Cardiac muscle cell (in vitro differentiated cells and primary cell): ENCODE measurements around the gene POU6F2. TPM values are rescaled to one million over a fixed set of nuclear protein-coding genes. Genes with fewer than 3 reads are reported as not detected.

Source experiments
- DNase-seq, 2 donors: peaks; one replicate each; pipeline versions ENCODE4 v3.0.0 to v3.0.0-alpha.2; 2010 to 2017; ENCODE audit warnings: low read depth in 1 of 2, low spot score in 1 of 2
- H3K27ac ChIP-seq: fragments of 200-600 bp; sonication (generic); 2 replicates; pipeline ENCODE4 v1.5.1; 2016
- H3K27me3 ChIP-seq: fragments of 200-600 bp; sonication (generic); 2 replicates; pipeline ENCODE4 v1.6.0; 2016; ENCODE audit warnings: control low read depth
- H3K36me3 ChIP-seq: fragments of 200-600 bp; sonication (generic); 2 replicates; pipeline ENCODE4 v1.5.1; 2016; ENCODE audit warnings: control low read depth
- H3K4me1 ChIP-seq: fragments of 200-600 bp; sonication (generic); 2 replicates; pipeline ENCODE4 v1.8.1; 2017; ENCODE audit warnings: low read depth, mild to moderate bottlenecking, mixed run types
- H3K4me3 ChIP-seq: fragments of 200-600 bp; sonication (generic); 2 replicates; pipeline ENCODE4 v1.5.1; 2016; ENCODE audit warnings: mild to moderate bottlenecking
- H3K9me3 ChIP-seq: fragments of 200-600 bp; sonication (generic); 2 replicates; pipeline ENCODE4 v1.5.1; 2017; ENCODE audit warnings: low read depth, mild to moderate bottlenecking, control low read depth
- CTCF ChIP-seq: IDR thresholded peaks from 2 replicates; pipeline ENCODE4 v1.5.1; 2012; ENCODE audit warnings: low read depth, mild to moderate bottlenecking, low read length
- polyA plus RNA-seq: library from polyadenylated mRNA; unstranded; fragments of >200 nt; fragmentation: Nextera tagmentation; extraction: Ambion mirVana; gene quantifications from 2 replicates; pipeline ENCODE4 v1.2.1, GENCODE V29; 2016
- total RNA-seq: library from RNA; depleted of rRNA; stranded (reverse); fragments of >200 nt; gene quantifications from 2 replicates; pipeline ENCODE4 v1.2.3, GENCODE V29; 2016

The POU6F2 gene
- total and polyA plus RNA-seq, 2 experiments from 2014 or later: 1.7 to 3.6 TPM

DNA sequence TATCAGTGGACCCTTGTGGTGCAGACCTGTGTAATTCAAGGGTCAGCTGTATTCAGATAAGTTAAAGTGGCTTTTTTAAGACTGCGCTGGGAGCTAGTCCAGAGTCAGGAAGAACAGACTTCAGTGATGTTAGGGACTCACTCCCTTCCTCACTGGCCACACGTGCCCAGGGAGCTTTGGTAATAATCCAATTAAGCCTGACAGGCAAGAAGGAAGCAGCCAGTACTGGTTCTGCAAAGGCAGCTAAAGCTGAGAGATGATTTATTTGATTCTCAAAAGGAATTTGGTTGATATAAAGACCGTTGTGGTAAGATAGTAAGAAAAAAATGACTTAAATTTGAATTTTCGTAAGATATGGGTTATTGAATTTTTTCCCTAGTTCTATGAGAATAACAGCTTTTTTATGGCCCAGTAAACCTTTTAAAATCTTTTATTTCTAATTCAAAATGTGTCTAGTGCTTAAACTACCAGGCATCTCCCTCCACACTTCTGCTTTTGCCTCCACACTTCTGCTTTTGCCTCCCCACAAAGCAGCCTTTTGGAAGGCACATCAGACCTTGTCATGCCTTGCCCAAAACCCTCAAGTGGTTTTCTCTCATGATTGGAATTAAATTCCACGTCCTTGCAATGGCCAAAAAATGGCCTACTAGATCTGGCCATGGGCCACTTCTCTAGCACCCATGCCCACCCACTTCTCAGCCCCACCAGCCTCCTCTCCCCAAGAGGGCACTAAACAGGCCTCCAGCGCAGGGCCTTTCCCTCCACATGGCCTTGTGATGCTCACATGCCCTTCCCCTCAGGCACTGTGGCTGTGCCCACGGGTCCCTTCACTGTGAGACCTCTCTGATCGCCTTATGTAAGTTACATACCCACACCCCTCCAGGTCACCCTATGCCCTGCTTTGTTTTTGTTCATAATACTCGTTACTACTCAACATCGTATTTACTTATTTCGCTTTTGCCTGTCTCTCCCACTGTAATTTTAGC lies 92.5 kb downstream of the POU6F2 start:
- peak in 1 of 2 donors; percentile 38 for DNase-seq
- TF ChIP-seq CTCF: no peak
- no peaks in the 10 kb centered on the region for H3K36me3 ChIP-seq
- H3K27ac ChIP-seq: no peak overlapping the region
- H3K27me3 ChIP-seq: no peaks in the 10 kb centered on the region
- no peaks in the 10 kb centered on the region for H3K9me3 ChIP-seq
- no peak overlapping the region for H3K4me3 ChIP-seq
- peaks cover 6% of the 10 kb centered on the region for H3K4me1 ChIP-seq

- Histone ChIP-seq H3K27me3 (no peaks in the 10 kb centered on the region), H3K9me3 (no peaks in the 10 kb centered on the region), H3K36me3 (no peaks in the 10 kb centered on the region), H3K4me3 (no peak overlapping the region), H3K4me1 (peaks cover 6% of the 10 kb centered on the region), H3K27ac (no peak overlapping the region)
- no peak for TF ChIP-seq CTCF
- no peak for DNase-seq
Observed at GRCh38 chr7:39071116-39071515, 93.4 kb downstream of the POU6F2 start.

- Histone ChIP-seq H3K36me3 (no peaks in the 10 kb centered on the region), H3K27me3 (no peaks in the 10 kb centered on the region), H3K9me3 (no peaks in the 10 kb centered on the region), H3K27ac (no peak overlapping the region), H3K4me3 (no peak overlapping the region), H3K4me1 (peaks cover 6% of the 10 kb centered on the region)
- TF ChIP-seq CTCF: no peak
- DNase-seq: peak; percentile 6 to 39
Observed at GRCh38 chr7:39073432-39073831, 95.7 kb downstream of the POU6F2 start.

- TF ChIP-seq CTCF: no peak
- no peak overlapping the region for H3K4me3 ChIP-seq
- H3K9me3 ChIP-seq: no peaks in the 10 kb centered on the region
- DNase-seq: no peak
- H3K4me1 ChIP-seq: peaks cover 6% of the 10 kb centered on the region
- no peaks in the 10 kb centered on the region for H3K36me3 ChIP-seq
- no peak overlapping the region for H3K27ac ChIP-seq
- H3K27me3 ChIP-seq: no peaks in the 10 kb centered on the region
Observed at GRCh38 chr7:39075210-39075609, 97.5 kb downstream of the POU6F2 start.

DNA sequence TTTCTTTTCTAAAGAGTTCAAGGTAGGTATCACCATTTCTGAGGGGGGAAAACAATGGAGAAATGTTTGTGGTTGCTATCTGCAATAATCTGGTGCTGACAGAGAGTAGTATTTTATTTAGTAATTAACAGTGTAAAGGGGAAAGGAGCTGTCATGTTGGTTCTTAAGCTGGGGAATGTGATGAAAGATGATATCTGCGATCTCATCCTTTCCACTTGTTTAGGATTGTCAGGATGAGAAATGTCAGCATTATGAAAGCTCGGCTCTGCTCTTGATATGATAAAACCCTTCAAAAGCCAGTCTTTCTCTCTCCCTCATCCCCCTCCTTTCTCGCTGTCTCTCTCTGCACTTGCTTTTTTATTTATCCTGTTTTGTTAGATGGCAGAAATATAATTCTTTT lies 106.1 kb downstream of the POU6F2 start:
- TF ChIP-seq CTCF: no peak
- H3K36me3 ChIP-seq: no peaks in the 10 kb centered on the region
- no peak for DNase-seq
- no peaks in the 10 kb centered on the region for H3K9me3 ChIP-seq
- no peak overlapping the region for H3K4me3 ChIP-seq
- H3K4me1 ChIP-seq: peaks cover 26% of the 10 kb centered on the region
- no peaks in the 10 kb centered on the region for H3K27me3 ChIP-seq
- H3K27ac ChIP-seq: no peak overlapping the region
